Keratinocyte (primary cell): Measurements from ENCODE around the gene APEX1. TPM values are rescaled to one million over a fixed set of nuclear protein-coding genes. Genes with fewer than 3 reads are reported as not detected.

ENCODE experiments used
- DNase-seq: peaks from one replicate; pipeline ENCODE4 v3.0.0-alpha.2; 2011; ENCODE audit warnings: low read depth, missing footprints, low spot score
- FAIRE-seq: peaks from 2 replicates; lab custom pipeline; 2011; peaks lifted over from hg19 to GRCh38; lab: Jason Lieb, UNC
- H2AFZ ChIP-seq: 2 replicates; pipeline ENCODE4 v1.6.0; 2012; ENCODE audit warnings: low read length, control low read depth, inconsistent platforms; ENCODE audit not compliant: control insufficient read depth
- H3K27ac ChIP-seq: 2 replicates; pipeline ENCODE4 v1.5.1; 2011; ENCODE audit warnings: low read length; ENCODE audit not compliant: control insufficient read depth, insufficient read depth
- H3K27me3 ChIP-seq: 3 replicates; pipeline ENCODE4 v1.6.0; 2011; ENCODE audit warnings: low read length; ENCODE audit not compliant: control insufficient read depth, insufficient read depth; ENCODE audit errors: extremely low read depth
- H3K36me3 ChIP-seq, 2 experiments: 2 replicates in 1 of 2; 3 replicates in 1 of 2; pipeline ENCODE4 v1.5.1; 2011; ENCODE audit warnings: low read length in 2 of 2, mild to moderate bottlenecking in 1 of 2; ENCODE audit not compliant: control insufficient read depth in 2 of 2, insufficient read depth in 2 of 2; ENCODE audit errors: extremely low read depth in 1 of 2
- H3K4me1 ChIP-seq: 3 replicates; pipeline ENCODE4 v1.5.1; 2011; ENCODE audit warnings: low read length; ENCODE audit not compliant: control insufficient read depth, insufficient read depth; ENCODE audit errors: extremely low read depth
- H3K4me2 ChIP-seq: 3 replicates; pipeline ENCODE4 v1.6.0; 2011; ENCODE audit warnings: low read depth, low read length; ENCODE audit not compliant: control insufficient read depth, insufficient read depth; ENCODE audit errors: extremely low read depth
- H3K4me3 ChIP-seq, 3 experiments: fragments of 200-600 bp in 1 of 3; sonication (generic) in 1 of 3; 2 replicates in 2 of 3; 3 replicates in 1 of 3; pipeline ENCODE4 v1.5.1; 2011 to 2016; ENCODE audit warnings: low read length in 3 of 3, mild to moderate bottlenecking in 3 of 3, control low read depth in 2 of 3, inconsistent platforms in 1 of 3, low read depth in 1 of 3, mixed read lengths in 1 of 3, mixed run types in 1 of 3, moderate library complexity in 1 of 3; ENCODE audit not compliant: control insufficient read depth in 2 of 3, insufficient read depth in 2 of 3; ENCODE audit errors: extremely low read depth in 1 of 3
- H3K79me2 ChIP-seq: 2 replicates; pipeline ENCODE4 v1.6.0; 2012; ENCODE audit warnings: low read length; ENCODE audit not compliant: control insufficient read depth, insufficient read depth
- H3K9ac ChIP-seq: 3 replicates; pipeline ENCODE4 v1.6.0; 2011; ENCODE audit warnings: low read length; ENCODE audit not compliant: control insufficient read depth, insufficient read depth; ENCODE audit errors: extremely low read depth
- H3K9me1 ChIP-seq: 3 replicates; pipeline ENCODE4 v1.6.0; 2011; ENCODE audit warnings: low read length; ENCODE audit not compliant: control insufficient read depth, insufficient read depth; ENCODE audit errors: extremely low read depth
- H3K9me3 ChIP-seq: 2 replicates; pipeline ENCODE4 v1.5.1; 2012; ENCODE audit warnings: low read depth, low read length; ENCODE audit not compliant: control insufficient read depth
- H4K20me1 ChIP-seq: 3 replicates; pipeline ENCODE4 v1.6.0; 2011; ENCODE audit warnings: low read length; ENCODE audit not compliant: control insufficient read depth, insufficient read depth; ENCODE audit errors: extremely low read depth
- EZH2 ChIP-seq: IDR thresholded peaks from one replicate; pipeline ENCODE4 v1.6.1; 2012; ENCODE audit warnings: inconsistent platforms, mild to moderate bottlenecking, low read length, moderate library complexity
- dilution Hi-C: fragments of 300-500 bp; cut with MboI; formaldehyde crosslinking; loops from one replicate; pipeline ENCODE4 v1.7.0; 2020; ENCODE audit warnings: low sequenced_read_pairs; ENCODE audit not compliant: extremely low pct_ligation_motif_present
- polyA plus RNA-seq, 5 experiments: library from polyadenylated mRNA; depleted of rRNA in 3 of 5; stranded (reverse) in 3 of 5; stranded (forward) in 1 of 5; unstranded in 1 of 5; fragments of >200 nt; gene quantifications; 1 replicate in 1 of 5; 2 replicates in 3 of 5; 3 replicates in 1 of 5; pipeline versions ENCODE4 v1.2.1 to v1.2.3, GENCODE V29; 2011 to 2012; ENCODE audit warnings: missing spikeins in 2 of 5, low read depth in 1 of 5, low replicate concordance in 1 of 5
- TF ChIP-seq, protein P1 (sequence below), 3 experiments: IDR thresholded peaks in 1 of 3; conservative IDR thresholded peaks in 1 of 3; optimal IDR thresholded peaks in 1 of 3; 2 replicates in 2 of 3; 3 replicates in 1 of 3; pipeline versions ENCODE3 to v1.5.1; 2011; ENCODE audit warnings: low read length in 3 of 3, mild to moderate bottlenecking in 3 of 3, moderate library complexity in 2 of 3, control low read depth in 1 of 3, inconsistent platforms in 1 of 3; ENCODE audit not compliant: insufficient read depth in 2 of 3; ENCODE audit errors: extremely low read depth in 1 of 3

APEX1 gene
- polyA plus RNA-seq, 1 donor (not counting 4 experiments of a cell fraction or from before 2014, with no cell fraction given): 234 TPM

DNA sequence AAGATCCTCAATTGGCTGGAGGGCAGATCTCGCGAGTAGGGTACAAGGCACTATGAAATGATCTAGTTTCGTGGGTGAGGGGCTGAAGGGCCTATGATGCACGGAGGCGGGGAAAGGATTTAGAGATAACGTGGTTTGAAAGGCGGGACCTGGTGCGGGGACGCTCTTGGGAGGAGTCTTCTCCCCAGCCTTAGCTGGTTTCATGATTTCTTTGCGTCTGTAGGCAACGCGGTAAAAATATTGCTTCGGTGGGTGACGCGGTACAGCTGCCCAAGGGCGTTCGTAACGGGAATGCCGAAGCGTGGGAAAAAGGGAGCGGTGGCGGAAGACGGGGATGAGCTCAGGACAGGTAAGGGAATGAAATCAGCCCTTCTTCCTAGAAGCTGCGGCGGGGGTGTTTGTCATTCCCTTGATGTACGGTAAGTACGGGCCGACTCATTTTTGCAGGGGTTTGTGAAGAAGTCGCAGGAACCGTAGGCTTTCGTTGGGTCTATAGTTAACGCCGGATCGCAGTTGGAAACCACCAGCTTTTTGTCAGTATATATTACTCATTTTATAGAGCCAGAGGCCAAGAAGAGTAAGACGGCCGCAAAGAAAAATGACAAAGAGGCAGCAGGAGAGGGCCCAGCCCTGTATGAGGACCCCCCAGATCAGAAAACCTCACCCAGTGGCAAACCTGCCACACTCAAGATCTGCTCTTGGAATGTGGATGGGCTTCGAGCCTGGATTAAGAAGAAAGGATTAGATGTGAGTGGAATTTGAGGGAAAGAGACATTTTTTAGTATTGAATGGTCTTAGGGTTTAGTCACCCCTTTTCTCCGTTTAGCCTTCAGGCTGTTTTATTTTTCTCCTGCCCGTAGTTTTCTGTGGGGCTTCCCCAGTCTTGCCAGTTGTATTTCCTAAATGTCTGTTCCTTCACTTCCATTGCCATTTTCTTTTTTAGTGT is 602 bp downstream of the APEX1 start:
- no peak for DNase-seq
- no peak for TF ChIP-seq EZH2
- Histone ChIP-seq H3K9ac (peak overlapping the region; percentile 100), H3K27ac (peak overlapping the region; percentile 100), H3K9me1 (no peaks in the 10 kb centered on the region), H3K36me3 (peaks cover 23 to 25% of the 10 kb centered on the region in 2 experiments), H3K79me2 (peaks cover 53% of the 10 kb centered on the region), H3K9me3 (no peaks in the 10 kb centered on the region), H4K20me1 (peaks cover 3% of the 10 kb centered on the region), H3K27me3 (no peaks in the 10 kb centered on the region), H3K4me1 (peaks cover 18% of the 10 kb centered on the region), H3K4me2 (peak overlapping the region; percentile 75), H3K4me3 (peak overlapping the region; percentile 76 to 92 (median 77)), H2AFZ (peak overlapping the region; percentile 98)
- dilution Hi-C loops: no loop called here
- peak; percentile 43 for FAIRE-seq

DNA sequence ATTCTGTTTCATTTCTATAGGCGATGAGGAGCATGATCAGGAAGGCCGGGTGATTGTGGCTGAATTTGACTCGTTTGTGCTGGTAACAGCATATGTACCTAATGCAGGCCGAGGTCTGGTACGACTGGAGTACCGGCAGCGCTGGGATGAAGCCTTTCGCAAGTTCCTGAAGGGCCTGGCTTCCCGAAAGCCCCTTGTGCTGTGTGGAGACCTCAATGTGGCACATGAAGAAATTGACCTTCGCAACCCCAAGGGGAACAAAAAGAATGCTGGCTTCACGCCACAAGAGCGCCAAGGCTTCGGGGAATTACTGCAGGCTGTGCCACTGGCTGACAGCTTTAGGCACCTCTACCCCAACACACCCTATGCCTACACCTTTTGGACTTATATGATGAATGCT is 1.9 kb downstream of the APEX1 start:
- H3K9me3 ChIP-seq: no peaks in the 10 kb centered on the region
- no peak overlapping the region for H2AFZ ChIP-seq
- H3K36me3 ChIP-seq: peaks cover 23 to 25% of the 10 kb centered on the region in 2 experiments
- no peaks in the 10 kb centered on the region for H3K9me1 ChIP-seq
- no peak for DNase-seq
- H4K20me1 ChIP-seq: peaks cover 3% of the 10 kb centered on the region
- dilution Hi-C loops: no loop called here
- no peak for FAIRE-seq
- no peak for TF ChIP-seq EZH2
- TF ChIP-seq, protein P1, sequence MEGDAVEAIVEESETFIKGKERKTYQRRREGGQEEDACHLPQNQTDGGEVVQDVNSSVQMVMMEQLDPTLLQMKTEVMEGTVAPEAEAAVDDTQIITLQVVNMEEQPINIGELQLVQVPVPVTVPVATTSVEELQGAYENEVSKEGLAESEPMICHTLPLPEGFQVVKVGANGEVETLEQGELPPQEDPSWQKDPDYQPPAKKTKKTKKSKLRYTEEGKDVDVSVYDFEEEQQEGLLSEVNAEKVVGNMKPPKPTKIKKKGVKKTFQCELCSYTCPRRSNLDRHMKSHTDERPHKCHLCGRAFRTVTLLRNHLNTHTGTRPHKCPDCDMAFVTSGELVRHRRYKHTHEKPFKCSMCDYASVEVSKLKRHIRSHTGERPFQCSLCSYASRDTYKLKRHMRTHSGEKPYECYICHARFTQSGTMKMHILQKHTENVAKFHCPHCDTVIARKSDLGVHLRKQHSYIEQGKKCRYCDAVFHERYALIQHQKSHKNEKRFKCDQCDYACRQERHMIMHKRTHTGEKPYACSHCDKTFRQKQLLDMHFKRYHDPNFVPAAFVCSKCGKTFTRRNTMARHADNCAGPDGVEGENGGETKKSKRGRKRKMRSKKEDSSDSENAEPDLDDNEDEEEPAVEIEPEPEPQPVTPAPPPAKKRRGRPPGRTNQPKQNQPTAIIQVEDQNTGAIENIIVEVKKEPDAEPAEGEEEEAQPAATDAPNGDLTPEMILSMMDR (optimal IDR thresholded peaks at IDR 0.05 in 1 of 3, IDR thresholded peaks at IDR 0.05 in 1 of 3, conservative IDR thresholded peaks at IDR 0.05 in 1 of 3; ENCODE audit: extremely low read depth in 1 of 3, insufficient read depth in 2 of 3, low read length in 3 of 3): no peak
- no peak overlapping the region for H3K4me3 ChIP-seq
- H3K27me3 ChIP-seq: no peaks in the 10 kb centered on the region
- H3K9ac ChIP-seq: peak overlapping the region; percentile 100
- peak overlapping the region; percentile 100 for H3K27ac ChIP-seq
- H3K4me2 ChIP-seq: no peak overlapping the region
- peaks cover 21% of the 10 kb centered on the region for H3K4me1 ChIP-seq
- H3K79me2 ChIP-seq: peaks cover 57% of the 10 kb centered on the region
